SK-N-SH (cell line): ENCODE results near the gene SLC23A1. TPM values are rescaled to one million over a fixed set of nuclear protein-coding genes. Genes with fewer than 3 reads are reported as not detected.

Source experiments
- polyA plus RNA-seq, 3 experiments: library from polyadenylated mRNA; depleted of rRNA; stranded (reverse); fragments of >200 nt; gene quantifications; 2 replicates each; pipeline ENCODE4 v1.2.3, GENCODE V29; 2012

The SLC23A1 gene
- polyA plus RNA-seq, 1 of the 3 experiments (the other 2 are of a cell fraction): not detected

Other genes with a start within 250 kb of the SLC23A1 start
- 25.9 and 26.2 TPM in 2 replicates for gene SIL1, start 184.9 kb downstream of the SLC23A1 start, polyA plus RNA-seq (2012; rRNA removed)
- gene MATR3, start 89.6 kb downstream of the SLC23A1 start, polyA plus RNA-seq (2012; rRNA removed): 40.4 and 63.6 TPM in 2 replicates
- gene PAIP2, start 41.4 kb downstream of the SLC23A1 start, polyA plus RNA-seq (2012; rRNA removed): 52.9 and 73.2 TPM in 2 replicates
- gene MZB1, start 6.6 kb upstream of the SLC23A1 start, polyA plus RNA-seq (2012; rRNA removed): 0.06 TPM in 1 of 2 replicates, not detected in the other
- 0.44 and 0.62 TPM in 2 replicates for gene PROB1, start 11.8 kb upstream of the SLC23A1 start, polyA plus RNA-seq (2012; rRNA removed)
- 7.6 and 10.8 TPM in 2 replicates for gene SPATA24, start 20.8 kb upstream of the SLC23A1 start, polyA plus RNA-seq (2012; rRNA removed)
- gene DNAJC18, start 56.2 kb upstream of the SLC23A1 start, polyA plus RNA-seq (2012; rRNA removed): 7.4 and 10.3 TPM in 2 replicates
- gene ECSCR, start 79.4 kb upstream of the SLC23A1 start, polyA plus RNA-seq (2012; rRNA removed): 10.9 and 13.5 TPM in 2 replicates
- gene SMIM33, start 87.7 kb upstream of the SLC23A1 start, polyA plus RNA-seq (2012; rRNA removed): not detected in 2 replicates
- gene STING1, start 99.5 kb upstream of the SLC23A1 start, polyA plus RNA-seq (2012; rRNA removed): 98.4 and 119 TPM in 2 replicates
- 22.8 and 24.5 TPM in 2 replicates for gene UBE2D2, start 178.0 kb upstream of the SLC23A1 start, polyA plus RNA-seq (2012; rRNA removed)